Measurements from ENCODE around the gene FAM76B.

FAM76B gene

GRCh38 chr11:95728790-95729189 lies 60.8 kb downstream of the FAM76B start:
- no peak for DNase-seq

DNA sequence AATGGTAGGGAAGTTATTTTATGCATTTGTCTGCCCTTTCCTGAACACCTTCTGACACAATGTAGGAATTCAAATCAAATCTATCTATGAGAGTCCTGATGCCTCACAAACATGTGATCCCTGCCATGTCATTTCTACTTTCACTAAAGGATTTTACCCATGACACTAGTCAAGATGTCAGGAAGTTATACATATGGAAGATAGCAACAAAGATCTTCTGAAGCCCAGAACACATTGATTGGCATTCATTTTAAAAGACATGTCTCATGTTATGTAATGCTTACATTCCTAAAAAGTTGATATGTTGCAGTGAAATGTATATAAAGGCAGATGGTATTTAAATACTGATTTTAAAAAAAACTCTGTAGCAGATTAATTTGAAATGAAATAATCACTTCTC lies 61.5 kb downstream of the FAM76B start:
- DNase-seq, result no peak

- no peak for DNase-seq
Measured at GRCh38 chr11:95727620-95728019, 62.0 kb downstream of the FAM76B start.

DNA sequence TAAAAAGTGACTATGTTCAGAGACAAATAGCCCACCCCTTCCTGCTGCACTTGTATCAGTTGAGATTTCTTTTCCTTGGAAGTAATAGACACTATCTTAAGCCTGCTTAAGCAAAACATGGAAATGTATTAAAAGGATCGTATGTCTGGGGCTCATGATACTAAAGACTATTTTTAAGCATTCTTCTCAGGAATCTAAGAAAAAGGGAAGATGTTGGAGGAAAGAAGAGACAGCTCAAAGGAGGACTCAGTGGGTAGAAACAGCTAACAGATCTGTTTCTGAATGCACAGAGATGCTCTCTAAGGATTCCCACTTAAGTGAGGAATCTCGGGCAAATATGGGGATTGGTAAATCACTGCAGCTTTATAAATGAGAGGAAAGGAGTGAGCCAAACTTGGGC lies 62.5 kb downstream of the FAM76B start:
- no peak for DNase-seq

DNA sequence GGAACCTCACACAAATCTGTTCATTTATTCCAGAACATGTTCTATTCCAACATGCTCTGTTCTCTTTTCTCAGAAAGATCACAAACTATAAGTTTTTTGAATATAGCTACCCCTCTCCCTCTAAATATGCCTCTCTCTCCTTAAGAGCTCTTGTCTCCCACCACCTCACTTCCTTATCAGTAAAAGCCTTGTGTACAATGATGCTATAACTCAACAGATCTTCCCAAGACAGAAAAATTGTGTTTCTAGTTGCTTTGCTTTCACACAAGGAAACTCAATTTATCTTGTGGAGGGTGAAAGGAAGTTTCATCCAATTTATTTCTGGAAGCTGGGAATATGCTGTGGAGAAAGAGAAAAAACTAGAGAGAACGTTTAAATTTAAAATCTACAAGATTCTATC lies 64.4 kb downstream of the FAM76B start:
- peak; percentile 65 for DNase-seq

DNA sequence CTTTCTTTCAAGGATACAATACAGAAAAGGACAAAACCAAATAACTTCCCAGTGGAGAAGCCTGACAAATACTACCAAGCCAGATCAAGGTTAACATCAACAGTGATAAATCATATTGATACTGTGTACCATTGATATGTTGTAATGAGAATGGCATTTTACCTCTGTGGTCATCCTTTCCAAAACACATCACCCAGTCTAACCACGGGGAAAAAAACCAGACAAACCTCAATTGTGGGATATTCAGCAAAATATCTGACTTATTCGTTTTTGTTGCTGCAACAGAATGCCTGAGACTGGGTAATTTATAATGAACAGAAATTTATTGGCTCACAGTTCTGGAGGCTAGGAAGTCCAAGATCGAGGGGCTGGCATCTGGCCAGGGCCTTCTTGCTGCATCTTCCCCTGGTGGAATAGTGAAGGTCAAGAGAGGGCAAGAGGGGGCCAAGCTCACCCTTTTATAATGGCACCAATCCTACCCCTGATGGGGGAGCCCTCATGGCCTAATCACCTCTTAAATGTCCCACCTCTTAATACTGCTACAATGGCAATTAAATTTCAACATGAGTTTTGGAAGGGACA lies 66.1 kb downstream of the FAM76B start:
- DNase-seq, result no peak

DNA sequence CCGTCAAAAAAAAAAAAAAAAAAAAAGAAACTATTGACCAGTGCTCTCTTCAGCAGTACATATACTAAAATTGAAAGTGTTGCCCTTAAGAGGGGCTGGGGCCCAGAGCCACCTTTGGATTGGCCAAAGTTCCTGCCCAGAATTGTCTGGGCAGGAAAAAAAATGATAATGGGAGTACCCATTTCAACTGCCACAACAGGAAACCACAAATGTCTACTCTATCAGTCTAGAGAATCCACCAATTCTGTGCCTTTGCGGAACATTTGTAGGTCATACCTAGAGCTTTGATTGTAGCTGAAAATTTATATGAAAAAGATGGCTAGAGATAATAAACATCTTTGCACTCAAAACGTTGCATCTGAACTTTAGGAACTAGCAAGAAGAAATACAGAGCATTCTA lies 69.4 kb downstream of the FAM76B start:
- peak; percentile 65 for DNase-seq

All from hematopoietic multipotent progenitor cell treated with erythropoietin and hydrocortisone succinate and interleukin-3 and kit ligand, for 4 days (in vitro differentiated cells).